Spinal cord (tissue), 10 donors: ENCODE measurements around the gene ACAT2. TPM values are rescaled to one million over a fixed set of nuclear protein-coding genes. Genes with fewer than 3 reads are reported as not detected.
"Not testable (repeated sequence)": the region's sequence is repeated elsewhere in the genome, so short reads cannot be mapped to it uniquely, and the experiment has no call there.

Experiments
- DNase-seq, 6 donors: peaks; one replicate each; pipeline versions ENCODE4 v3.0.0 to v3.0.0-alpha.2; 2013 to 2015; ENCODE audit warnings: low spot score in 6 of 6, low read depth in 4 of 6
- H3K27ac ChIP-seq: one replicate; pipeline ENCODE4 v1.5.1; 2013; ENCODE audit warnings: low read depth, low read length, control low read depth
- H3K27me3 ChIP-seq: one replicate; pipeline ENCODE4 v1.6.1; 2013; ENCODE audit warnings: low read length; ENCODE audit not compliant: control insufficient read depth, insufficient read depth
- H3K36me3 ChIP-seq: one replicate; pipeline ENCODE4 v1.6.1; 2013; ENCODE audit warnings: low read length; ENCODE audit not compliant: control insufficient read depth, insufficient read depth
- H3K4me1 ChIP-seq: one replicate; pipeline ENCODE4 v1.6.1; 2013; ENCODE audit warnings: low read length; ENCODE audit not compliant: control insufficient read depth, insufficient read depth
- H3K4me3 ChIP-seq: one replicate; pipeline ENCODE4 v1.5.1; 2013; ENCODE audit warnings: low read depth, low read length, control low read depth
- H3K9me3 ChIP-seq: one replicate; pipeline ENCODE4 v1.6.1; 2013; ENCODE audit warnings: low read length; ENCODE audit not compliant: control insufficient read depth, insufficient read depth
- WGBS: methylation state at CpG from one replicate; pipeline ENCODE4 v1.1.5; 2013; ENCODE audit warnings: missing lambda C conversion rate; ENCODE audit not compliant: insufficient coverage; 5-methylcytosine and 5-hydroxymethylcytosine counted together
- polyA plus RNA-seq, 2 donors: library from polyadenylated mRNA; unstranded; fragments of 120-200 nt; gene quantifications; one replicate each; pipeline ENCODE4 v1.2.1, GENCODE V29; 2013; ENCODE audit not compliant: insufficient read length in 2 of 2
- total RNA-seq, 2 donors: library from RNA; depleted of rRNA in 1 of 2; stranded (reverse); fragments of 120-200 nt in 1 of 2; fragments of >200 nt in 1 of 2; gene quantifications; one replicate each; pipeline versions ENCODE4 v1.2.3 to v1.2.4, GENCODE V29; 2013 to 2014
- donor health status: healthy.

The ACAT2 gene
- total and polyA plus RNA-seq, 4 donors = 69.6 to 136 (median 98.2) TPM

DNA sequence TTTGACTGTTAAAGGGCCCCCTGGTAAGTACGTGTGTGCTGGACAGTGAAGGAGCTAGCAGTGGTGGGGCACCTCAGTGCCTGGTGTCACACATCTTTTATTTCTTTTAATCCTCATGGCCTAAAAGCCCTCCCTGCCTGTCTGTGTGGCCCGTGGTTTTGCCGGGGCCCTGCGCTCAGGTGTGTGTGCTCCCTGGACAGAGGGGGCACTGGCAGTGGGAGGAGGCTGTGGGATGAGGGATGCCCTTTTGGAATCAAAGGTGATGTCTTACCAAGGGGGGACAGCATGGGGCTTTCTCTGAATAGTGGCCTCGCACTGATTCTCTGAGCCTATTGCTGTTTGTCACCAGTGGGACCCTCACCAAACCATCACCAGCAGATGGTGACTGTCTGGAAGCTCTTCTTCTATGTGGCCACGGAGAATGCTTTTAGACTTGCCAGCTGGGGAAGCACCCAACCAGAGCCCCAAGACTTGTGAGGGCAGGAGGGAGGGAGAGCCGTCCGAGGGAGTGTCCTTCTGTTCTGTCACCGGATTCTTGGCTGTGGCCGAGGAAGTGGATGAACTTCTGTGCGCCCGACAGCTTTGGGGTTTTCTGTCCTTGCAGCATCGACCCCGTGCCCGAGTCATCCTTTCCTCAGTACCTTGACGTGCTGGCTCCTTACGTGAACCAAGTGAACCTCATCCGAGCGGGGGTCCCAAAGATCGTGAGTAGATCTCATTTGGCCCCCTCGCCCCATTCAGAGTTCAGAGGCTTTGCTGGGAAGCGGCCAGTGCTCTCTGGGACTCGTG lies 56.3 kb downstream of the ACAT2 start:
- Histone ChIP-seq H3K4me3 (no peak overlapping the region), H3K9me3 (no peaks in the 10 kb centered on the region), H3K4me1 (no peaks in the 10 kb centered on the region), H3K36me3 (peaks cover 2% of the 10 kb centered on the region), H3K27ac (no peak overlapping the region), H3K27me3 (peaks cover 2% of the 10 kb centered on the region)
- no peak for DNase-seq
- WGBS = 89% methylated on average over 16 of the region's 23 CpGs

DNA sequence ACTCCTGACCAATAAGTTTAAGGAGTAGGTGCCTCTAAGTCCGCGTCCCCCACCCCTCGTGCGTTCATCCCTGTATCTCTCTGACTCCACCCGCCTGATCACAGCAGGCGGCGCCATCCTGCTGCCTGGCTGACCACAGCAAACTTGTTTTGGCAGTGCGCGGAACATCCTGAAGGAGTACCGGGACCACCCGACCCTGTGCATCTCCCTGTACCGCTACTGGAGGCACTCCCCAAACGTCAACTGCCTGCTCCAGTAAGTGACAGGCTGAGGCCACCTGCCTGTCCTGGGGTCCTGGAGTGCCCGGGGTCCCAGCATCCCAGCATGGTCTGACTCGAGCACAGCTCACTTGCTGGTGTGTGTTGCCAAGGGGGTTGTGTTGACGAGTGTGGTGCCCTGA lies 57.3 kb downstream of the ACAT2 start:
- Histone ChIP-seq H3K36me3 (peaks cover 2% of the 10 kb centered on the region), H3K27me3 (peaks cover 2% of the 10 kb centered on the region), H3K9me3 (no peaks in the 10 kb centered on the region), H3K27ac (no peak overlapping the region), H3K4me1 (no peaks in the 10 kb centered on the region), H3K4me3 (no peak overlapping the region)
- 81% methylated on average over 16 of the region's 16 CpGs for WGBS
- no peak for DNase-seq

DNA sequence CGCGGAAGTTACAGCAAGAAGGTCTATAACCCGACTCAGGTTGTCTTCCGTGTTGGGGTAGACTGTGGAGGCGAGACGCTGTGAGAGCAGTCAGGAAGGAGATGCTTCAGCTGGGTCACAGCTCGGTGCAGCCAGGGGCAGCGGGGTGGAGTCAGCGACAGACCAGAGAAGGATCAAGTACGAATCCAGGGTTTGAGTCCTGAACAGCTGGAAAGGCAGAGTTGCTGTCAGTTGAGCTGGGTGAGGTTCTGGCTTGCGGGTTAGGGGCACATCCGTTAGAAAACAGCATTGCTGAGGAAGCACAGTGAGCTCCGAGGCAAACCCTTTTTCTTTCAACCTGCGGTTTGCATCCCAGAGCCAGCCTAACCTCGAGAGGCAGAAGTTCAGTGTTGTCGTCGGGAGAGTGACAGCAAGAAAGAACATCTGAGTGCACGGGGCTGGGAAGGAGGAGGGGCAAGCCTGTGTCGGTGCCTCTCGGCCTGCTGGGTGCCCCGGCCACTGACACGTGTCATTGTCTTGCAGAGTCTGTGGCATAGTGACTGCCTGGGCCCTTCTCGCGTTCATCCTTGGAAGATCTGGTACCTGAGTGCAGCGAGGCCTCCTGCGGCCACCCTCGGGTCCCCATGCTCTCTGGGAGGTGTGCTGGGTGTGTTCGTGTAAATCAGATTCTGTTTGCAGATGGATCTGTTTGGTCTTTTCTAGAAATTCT lies 58.2 kb downstream of the ACAT2 start:
- no peak overlapping the region for H3K4me3 ChIP-seq
- no peaks in the 10 kb centered on the region for H3K9me3 ChIP-seq
- WGBS = 47% methylated on average over 27 of the region's 28 CpGs
- DNase-seq = no peak
- no peak overlapping the region for H3K27ac ChIP-seq
- H3K27me3 ChIP-seq = peaks cover 2% of the 10 kb centered on the region
- H3K4me1 ChIP-seq = no peaks in the 10 kb centered on the region
- peaks cover 2% of the 10 kb centered on the region for H3K36me3 ChIP-seq

DNA sequence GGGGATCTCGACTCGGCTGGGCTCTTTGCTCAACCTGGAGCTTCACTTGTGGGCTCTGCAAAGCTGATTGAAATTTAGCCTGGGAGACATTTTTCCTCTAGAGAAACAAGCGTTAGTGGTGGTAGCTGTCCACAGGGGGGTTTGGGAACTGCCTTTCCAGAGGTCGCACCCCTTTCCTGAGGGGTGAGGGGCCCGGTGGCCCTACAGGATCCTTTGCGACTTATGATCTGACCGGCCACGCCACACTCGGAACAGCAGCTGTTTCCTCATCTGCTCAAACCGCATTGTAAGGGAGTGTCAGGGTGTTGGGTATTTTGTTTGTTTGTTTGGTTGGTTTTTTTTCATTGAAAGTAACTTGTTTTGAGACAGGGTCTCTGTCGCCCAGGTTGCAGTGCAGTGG lies 59.3 kb downstream of the ACAT2 start:
- no peaks in the 10 kb centered on the region for H3K9me3 ChIP-seq
- WGBS = 95% methylated on average over 9 of the region's 11 CpGs
- no peak overlapping the region for H3K27ac ChIP-seq
- no peak for DNase-seq
- peaks cover 2% of the 10 kb centered on the region for H3K36me3 ChIP-seq
- H3K4me3 ChIP-seq = no peak overlapping the region
- peaks cover 2% of the 10 kb centered on the region for H3K27me3 ChIP-seq
- no peaks in the 10 kb centered on the region for H3K4me1 ChIP-seq

DNA sequence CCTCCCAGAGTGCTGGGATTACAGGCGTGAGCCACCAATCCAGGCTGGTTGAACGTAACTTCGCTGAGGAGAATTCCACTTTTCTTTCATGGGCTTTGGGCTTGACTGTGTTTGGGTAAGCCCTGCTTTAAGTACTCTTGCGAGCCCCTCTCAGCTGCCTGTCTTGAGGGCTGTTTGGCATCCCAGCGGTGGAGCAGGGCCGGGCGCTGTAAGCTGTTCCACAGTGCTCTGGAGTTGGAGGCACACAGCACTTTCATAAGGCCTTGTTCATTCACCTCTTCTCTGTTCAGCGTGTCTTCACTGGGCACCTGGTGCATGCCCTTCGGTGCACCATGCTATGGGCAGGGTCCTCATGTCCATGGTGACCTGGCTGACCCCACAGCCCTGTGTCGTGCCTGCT lies 59.9 kb downstream of the ACAT2 start:
- WGBS = 92% methylated on average over 10 of the region's 10 CpGs
- peaks cover 2% of the 10 kb centered on the region for H3K36me3 ChIP-seq
- H3K4me3 ChIP-seq = no peak overlapping the region
- H3K27ac ChIP-seq = no peak overlapping the region
- no peaks in the 10 kb centered on the region for H3K9me3 ChIP-seq
- H3K4me1 ChIP-seq = no peaks in the 10 kb centered on the region
- no peak for DNase-seq
- peaks cover 2% of the 10 kb centered on the region for H3K27me3 ChIP-seq

DNA sequence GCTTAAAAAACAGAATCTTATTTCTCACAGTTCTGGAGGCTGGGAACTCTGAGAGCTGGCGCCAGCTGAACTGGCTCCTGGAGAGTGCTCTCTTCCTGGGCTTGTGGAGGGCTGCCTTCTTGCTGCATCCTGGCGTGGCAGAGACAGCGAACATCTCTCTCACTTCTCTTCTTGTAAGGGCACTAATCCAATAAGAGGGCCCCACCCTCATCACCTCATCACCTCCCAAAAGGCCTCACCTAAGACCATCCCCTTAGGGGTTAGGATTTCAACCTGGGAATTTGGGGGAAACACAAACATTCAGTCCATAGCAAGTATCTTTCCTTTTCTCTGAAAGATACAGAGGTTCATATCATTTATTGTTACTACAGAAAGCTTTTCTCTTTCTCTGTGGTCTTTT lies 62.1 kb downstream of the ACAT2 start:
- Histone ChIP-seq H3K27me3 (peaks cover 2% of the 10 kb centered on the region), H3K36me3 (peaks cover 2% of the 10 kb centered on the region), H3K27ac (no peak overlapping the region), H3K4me1 (peaks cover 2% of the 10 kb centered on the region), H3K4me3 (no peak overlapping the region), H3K9me3 (no peaks in the 10 kb centered on the region)
- DNase-seq = no peak
- WGBS = 100% methylated on average over 2 of the region's 3 CpGs

DNA sequence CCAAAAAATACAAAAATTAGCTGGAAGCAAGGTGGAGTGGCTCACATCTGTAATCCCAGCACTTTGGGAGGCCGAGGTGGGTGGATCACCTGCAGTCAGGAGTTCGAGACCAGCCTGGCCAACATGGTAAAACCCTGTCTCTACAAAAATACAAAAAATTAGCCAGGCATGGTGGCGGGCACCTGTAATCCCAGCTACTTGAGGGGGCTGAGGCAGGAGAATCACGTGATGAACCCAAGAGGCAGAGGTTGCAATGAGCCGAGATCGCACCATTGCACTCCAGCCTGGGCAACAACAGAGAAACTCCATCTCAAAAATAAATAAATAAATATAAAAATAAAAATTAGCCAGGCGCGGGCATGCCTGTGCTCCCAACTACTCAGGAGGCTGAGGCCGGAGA lies 62.8 kb downstream of the ACAT2 start:
- not testable (repeated sequence) for H3K27ac ChIP-seq, H3K27me3 ChIP-seq, H3K4me1 ChIP-seq, DNase-seq, H3K4me3 ChIP-seq, H3K9me3 ChIP-seq, H3K36me3 ChIP-seq
- 93% methylated on average over 6 of the region's 9 CpGs for WGBS

DNA sequence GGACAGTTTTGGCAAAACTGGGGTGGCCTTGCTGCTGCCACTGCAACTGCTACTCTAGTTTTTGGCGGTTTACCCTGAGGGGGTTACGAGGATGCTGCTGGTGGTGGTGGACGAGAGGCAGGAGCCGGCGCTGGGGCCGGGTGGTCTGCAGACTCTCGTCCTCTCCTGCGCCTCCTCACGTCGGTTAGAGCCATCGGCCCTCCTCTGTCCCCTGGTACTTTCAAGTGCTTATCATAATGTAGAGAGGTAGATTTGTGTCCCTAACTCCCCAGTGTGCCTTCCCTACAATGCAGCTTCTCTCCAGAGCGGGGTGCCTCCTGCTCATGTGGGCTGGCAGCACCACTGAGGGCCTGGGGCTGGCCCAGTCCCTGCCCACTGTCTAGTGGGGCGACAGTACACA lies 64.2 kb downstream of the ACAT2 start:
- 91% methylated on average over 4 of the region's 13 CpGs for WGBS
- DNase-seq = no peak
- Histone ChIP-seq H3K27ac (no peak overlapping the region), H3K4me3 (no peak overlapping the region), H3K27me3 (no peaks in the 10 kb centered on the region), H3K9me3 (no peaks in the 10 kb centered on the region), H3K4me1 (peaks cover 2% of the 10 kb centered on the region), H3K36me3 (no peaks in the 10 kb centered on the region)

DNA sequence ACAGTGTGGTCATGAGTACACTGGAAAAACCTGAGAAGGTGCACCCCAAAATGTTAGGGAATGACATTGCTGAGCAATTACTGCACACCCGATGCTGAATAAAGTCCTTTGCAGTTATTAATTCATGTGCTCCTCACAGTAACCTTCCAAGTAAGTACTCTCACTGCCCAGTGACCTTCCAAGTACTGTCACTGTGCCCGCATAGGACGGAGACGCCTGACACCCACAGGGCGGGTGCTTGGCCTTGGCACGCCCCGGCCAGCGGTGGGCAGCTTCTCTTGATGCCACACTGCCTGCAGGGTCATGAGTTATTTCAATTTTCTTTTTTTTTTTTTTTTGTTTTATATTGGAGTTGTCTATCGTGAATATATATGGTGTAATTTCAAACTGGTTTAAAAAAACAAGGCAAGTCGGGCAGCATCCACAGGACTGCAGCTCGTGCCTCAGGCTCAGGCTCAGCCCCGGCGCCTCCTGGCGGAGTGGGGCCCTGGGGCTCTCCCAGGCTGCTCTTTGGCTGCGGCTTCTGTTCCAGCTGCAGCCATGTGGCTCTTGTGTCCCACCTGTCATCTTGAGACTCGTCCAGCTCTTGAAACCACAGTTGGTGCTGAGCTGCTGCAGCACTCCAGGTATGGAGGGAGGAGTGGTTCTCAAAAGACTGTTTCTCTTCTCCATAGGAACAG lies 65.3 kb downstream of the ACAT2 start:
- no peaks in the 10 kb centered on the region for H3K27me3 ChIP-seq
- 85% methylated on average over 15 of the region's 16 CpGs for WGBS
- no peak for DNase-seq
- H3K4me1 ChIP-seq = peaks cover 7% of the 10 kb centered on the region
- H3K9me3 ChIP-seq = no peaks in the 10 kb centered on the region
- no peak overlapping the region for H3K27ac ChIP-seq
- H3K4me3 ChIP-seq = no peak overlapping the region
- H3K36me3 ChIP-seq = no peaks in the 10 kb centered on the region
